B cell (primary cell): ENCODE measurements around the gene CHCHD2. TPM values are rescaled to one million over a fixed set of nuclear protein-coding genes. Genes with fewer than 3 reads are reported as not detected.

ENCODE experiments used
- ATAC-seq: fragments of 200-7000 bp; cut with Tn5 transposase; one replicate; pipeline ENCODE4 v1.10.0; 2021; ENCODE audit warnings: low read depth, mild to moderate bottlenecking, moderate number of reproducible peaks, moderate library complexity
- CTCF ChIA-PET: fragments of 350-600 bp; sonication (Branson Sonifier 250); formaldehyde crosslinking; loops from one replicate; lab custom pipeline; 2021; ENCODE audit warnings: antibody characterized with exemption, inconsistent platforms; lab: Charles Lee
- POLR2A ChIA-PET: fragments of 350-600 bp; sonication (Branson Sonifier 250); formaldehyde crosslinking; loops from one replicate; lab custom pipeline; 2021; ENCODE audit warnings: antibody characterized with exemption; lab: Charles Lee
- DNase-seq: peaks from one replicate; pipeline ENCODE4 v3.0.0; 2013
- H2AFZ ChIP-seq: 2 replicates; pipeline ENCODE4 v1.6.1; 2012; ENCODE audit warnings: mild to moderate bottlenecking, low read depth, low read length; ENCODE audit not compliant: insufficient read depth, poor library complexity, severe bottlenecking
- H3K27ac ChIP-seq, 2 donors: 1 replicate in 1 of 2; 2 replicates in 1 of 2; pipeline ENCODE4 v1.5.1; 2012 to 2013; ENCODE audit warnings: low read length in 2 of 2, mild to moderate bottlenecking in 2 of 2, moderate library complexity in 1 of 2
- H3K27me3 ChIP-seq, 4 experiments: fragments of 200-600 bp in 1 of 4; sonication (generic) in 1 of 4; replicated peaks in 1 of 4; 1 replicate in 2 of 4; 2 replicates in 2 of 4; pipeline versions ENCODE4 v1.6.1 to v1.7.0; 2013 to 2016; ENCODE audit warnings: low read length in 3 of 4, mild to moderate bottlenecking in 2 of 4, mixed read lengths in 1 of 4, moderate library complexity in 1 of 4; ENCODE audit not compliant: insufficient read depth in 4 of 4, control insufficient read depth in 3 of 4; ENCODE audit errors: control extremely low read depth in 1 of 4
- H3K36me3 ChIP-seq, 2 experiments: replicated peaks in 1 of 2; 1 replicate in 1 of 2; 2 replicates in 1 of 2; pipeline versions ENCODE4 v1.6.1 to v1.7.1; 2013; ENCODE audit warnings: low read length in 1 of 2; ENCODE audit not compliant: insufficient read depth in 2 of 2, control insufficient read depth in 1 of 2; ENCODE audit errors: control extremely low read depth in 1 of 2, extremely low read depth in 1 of 2
- H3K4me1 ChIP-seq, 2 donors: fragments of 200-600 bp in 1 of 2; sonication (generic) in 1 of 2; 1 replicate in 1 of 2; 2 replicates in 1 of 2; pipeline versions ENCODE4 v1.5.1 to v1.6.1; 2013 to 2017; ENCODE audit warnings: low read length in 2 of 2; ENCODE audit not compliant: control insufficient read depth in 2 of 2, insufficient read depth in 2 of 2
- H3K4me2 ChIP-seq: replicated peaks from 2 replicates; pipeline ENCODE3; 2012; ENCODE audit warnings: mild to moderate bottlenecking, low read depth, low read length; ENCODE audit not compliant: poor library complexity, severe bottlenecking
- H3K4me3 ChIP-seq, 5 experiments: fragments of 200-600 bp in 1 of 5; sonication (generic) in 1 of 5; 1 replicate in 3 of 5; 2 replicates in 2 of 5; pipeline versions ENCODE4 v1.5.1 to v1.7.0; 2011 to 2016; ENCODE audit warnings: low read length in 4 of 5, mild to moderate bottlenecking in 4 of 5, low read depth in 2 of 5, control low read depth in 1 of 5, moderate library complexity in 1 of 5; ENCODE audit not compliant: insufficient read depth in 1 of 5; ENCODE audit errors: control extremely low read depth in 1 of 5, extremely low read depth in 1 of 5
- H3K79me2 ChIP-seq: fragments of 200-600 bp; sonication (generic); one replicate; pipeline ENCODE4 v1.6.0; 2016; ENCODE audit warnings: low read length; ENCODE audit not compliant: control insufficient read depth, insufficient read depth
- H3K9ac ChIP-seq: fragments of 200-600 bp; sonication (generic); 2 replicates; pipeline ENCODE4 v1.6.1; 2017; ENCODE audit warnings: mild to moderate bottlenecking, low read length, moderate library complexity
- H3K9me3 ChIP-seq, 3 donors: one replicate each; pipeline versions ENCODE4 v1.6.1 to v1.7.1; 2013; ENCODE audit warnings: low read length in 2 of 3; ENCODE audit not compliant: control insufficient read depth in 2 of 3, insufficient read depth in 1 of 3; ENCODE audit errors: control extremely low read depth in 1 of 3
- H4K20me1 ChIP-seq: 2 replicates; pipeline ENCODE4 v1.6.0; 2012; ENCODE audit warnings: mild to moderate bottlenecking, low read length; ENCODE audit not compliant: insufficient read depth, control insufficient read depth, poor library complexity, severe bottlenecking
- H3K27ac Mint-ChIP-seq: one replicate; pipeline ENCODE4 v1.8.0; 2021; ENCODE audit warnings: mixed read lengths
- H3K27me3 Mint-ChIP-seq: one replicate; pipeline ENCODE4 v1.8.0; 2021; ENCODE audit warnings: mixed read lengths
- H3K4me1 Mint-ChIP-seq: one replicate; pipeline ENCODE4 v1.8.0; 2021; ENCODE audit warnings: mixed read lengths
- H3K4me3 Mint-ChIP-seq: one replicate; pipeline ENCODE4 v1.8.0; 2021; ENCODE audit warnings: mixed read lengths
- H3K9me3 Mint-ChIP-seq: one replicate; pipeline ENCODE4 v1.8.0; 2022; ENCODE audit warnings: mixed read lengths; ENCODE audit not compliant: insufficient read depth
- CTCF ChIP-seq: fragments of 200-600 bp; IDR thresholded peaks from one replicate; pipeline ENCODE4 v1.8.0; 2022; ENCODE audit warnings: antibody characterized with exemption, mild to moderate bottlenecking
- EZH2 ChIP-seq: IDR thresholded peaks from 2 replicates; pipeline ENCODE4 v1.6.1; 2012; ENCODE audit warnings: borderline replicate concordance, low read depth, mild to moderate bottlenecking, moderate library complexity, low read length; ENCODE audit not compliant: insufficient read depth, poor library complexity, severe bottlenecking
- WGBS: methylation state at CpG from one replicate; pipeline ENCODE4 v1.1.5; 2013; ENCODE audit warnings: missing lambda C conversion rate; ENCODE audit not compliant: insufficient coverage; 5-methylcytosine and 5-hydroxymethylcytosine counted together
- intact Hi-C: fragments of 100-400 bp; cut with micrococcal nuclease; formaldehyde crosslinking; loops from one replicate; pipeline ENCODE4 v1.10.0; 2022
- polyA plus RNA-seq: library from polyadenylated mRNA; depleted of rRNA; stranded (reverse); fragments of >200 nt; gene quantifications from 2 replicates; pipeline ENCODE4 v1.2.3, GENCODE V29; 2012
- total RNA-seq, 2 donors: library from RNA; stranded (reverse); fragments of 120-200 nt in 1 of 2; gene quantifications; 1 replicate in 1 of 2; 2 replicates in 1 of 2; pipeline versions ENCODE4 v1.2.3 to v1.2.4, GENCODE V29; 2013 to 2022

CHCHD2 gene
- total and polyA plus RNA-seq, 2 donors (not counting 1 experiment from before 2014, with no cell fraction given): 166 to 286 TPM

- no peak overlapping the region for H2AFZ ChIP-seq
- H3K9me3 ChIP-seq: no peaks in the 10 kb centered on the region
- CTCF ChIA-PET: no interaction called here
- H3K4me3 Mint-ChIP-seq: no peak overlapping the region
- H3K27me3 Mint-ChIP-seq: peaks cover 4% of the 10 kb centered on the region
- no peaks in the 10 kb centered on the region for H3K79me2 ChIP-seq
- POLR2A ChIA-PET: no interaction called here
- H3K9ac ChIP-seq: no peak overlapping the region
- ATAC-seq: no peak
- H3K36me3 ChIP-seq: no peaks in the 10 kb centered on the region
- no peak overlapping the region for H3K4me2 ChIP-seq
- H3K4me1 ChIP-seq: no peaks in the 10 kb centered on the region
- H3K4me1 Mint-ChIP-seq: no peaks in the 10 kb centered on the region
- H3K27ac Mint-ChIP-seq: no peak overlapping the region
- H4K20me1 ChIP-seq: no peaks in the 10 kb centered on the region
- intact Hi-C loops: no loop called here
- no peak overlapping the region for H3K27ac ChIP-seq
- no peak for TF ChIP-seq EZH2
- no peaks in the 10 kb centered on the region for H3K27me3 ChIP-seq
- no peak for DNase-seq
- no peak overlapping the region for H3K4me3 ChIP-seq
- H3K9me3 Mint-ChIP-seq: no peaks in the 10 kb centered on the region
- WGBS: 84% methylated on average over 4 of the region's 7 CpGs
Measured at GRCh38 chr7:56127241-56127975, 21.1 kb upstream of the CHCHD2 start.

GRCh38 chr7:56125831-56126230 is 19.6 kb upstream of the CHCHD2 start:
- H3K27me3 Mint-ChIP-seq: peaks cover 7% of the 10 kb centered on the region
- no peak overlapping the region for H2AFZ ChIP-seq
- no peak overlapping the region for H3K4me2 ChIP-seq
- no peaks in the 10 kb centered on the region for H3K27me3 ChIP-seq
- H3K9ac ChIP-seq: no peak overlapping the region
- H3K9me3 ChIP-seq: no peaks in the 10 kb centered on the region
- ChIA-PET POLR2A (no interaction called here), CTCF (no interaction called here)
- no peak for DNase-seq
- H3K4me1 Mint-ChIP-seq: no peaks in the 10 kb centered on the region
- no peaks in the 10 kb centered on the region for H3K36me3 ChIP-seq
- no peak overlapping the region for H3K4me3 Mint-ChIP-seq
- no peak overlapping the region for H3K27ac ChIP-seq
- H3K9me3 Mint-ChIP-seq: no peaks in the 10 kb centered on the region
- H3K27ac Mint-ChIP-seq: no peak overlapping the region
- H4K20me1 ChIP-seq: no peaks in the 10 kb centered on the region
- no peaks in the 10 kb centered on the region for H3K79me2 ChIP-seq
- TF ChIP-seq EZH2: no peak
- no peak for TF ChIP-seq CTCF
- WGBS: 85% methylated on average over 4 of the region's 8 CpGs
- H3K4me1 ChIP-seq: no peaks in the 10 kb centered on the region
- intact Hi-C loops: no loop called here
- no peak overlapping the region for H3K4me3 ChIP-seq
- no peak for ATAC-seq
